H9 (cell line): Measurements from ENCODE around the gene ZBTB20. TPM values are rescaled to one million over a fixed set of nuclear protein-coding genes. Genes with fewer than 3 reads are reported as not detected.

Source experiments
- DNase-seq: peaks from one replicate; pipeline ENCODE4 v3.0.0-alpha.2; 2017
- H2AFZ ChIP-seq: one replicate; pipeline ENCODE4 v1.6.1; 2013; ENCODE audit warnings: mild to moderate bottlenecking, low read length, control low read depth, moderate library complexity
- H2AK5ac ChIP-seq: 2 replicates; pipeline ENCODE4 v1.6.1; 2013; ENCODE audit warnings: low read length, control low read depth, mixed read lengths; ENCODE audit not compliant: insufficient read length
- H2BK120ac ChIP-seq: one replicate; pipeline ENCODE4 v1.6.1; 2013; ENCODE audit warnings: low read depth, mild to moderate bottlenecking, low read length, control low read depth, inconsistent platforms; ENCODE audit not compliant: poor library complexity, severe bottlenecking
- H2BK12ac ChIP-seq: 2 replicates; pipeline ENCODE4 v1.6.1; 2013; ENCODE audit warnings: low read length, control low read depth, mixed read lengths, low read depth; ENCODE audit not compliant: insufficient read length
- H2BK15ac ChIP-seq: 2 replicates; pipeline ENCODE4 v1.6.1; 2013; ENCODE audit warnings: low read depth, low read length, control low read depth
- H2BK20ac ChIP-seq: one replicate; pipeline ENCODE4 v1.6.1; 2013; ENCODE audit warnings: low read depth, mild to moderate bottlenecking, low read length, control low read depth, inconsistent platforms; ENCODE audit not compliant: poor library complexity, severe bottlenecking
- H2BK5ac ChIP-seq: 2 replicates; pipeline ENCODE4 v1.6.1; 2013; ENCODE audit warnings: low read length, control low read depth, mixed read lengths; ENCODE audit not compliant: insufficient read length
- H3K14ac ChIP-seq: 2 replicates; pipeline ENCODE4 v1.6.1; 2013; ENCODE audit warnings: low read length, control low read depth; ENCODE audit not compliant: insufficient read depth
- H3K18ac ChIP-seq: 2 replicates; pipeline ENCODE4 v1.6.1; 2013; ENCODE audit warnings: low read depth, mild to moderate bottlenecking, mixed read lengths, low read length, control low read depth; ENCODE audit not compliant: insufficient read length
- H3K23ac ChIP-seq: 2 replicates; pipeline ENCODE4 v1.6.1; 2013; ENCODE audit warnings: low read length, control low read depth, mixed read lengths, low read depth; ENCODE audit not compliant: insufficient read length
- H3K23me2 ChIP-seq: 2 replicates; pipeline ENCODE4 v1.6.1; 2013; ENCODE audit warnings: low read depth, mild to moderate bottlenecking, mixed read lengths, low read length, control low read depth; ENCODE audit not compliant: insufficient read length, poor library complexity, severe bottlenecking
- H3K27ac ChIP-seq: 2 replicates; pipeline ENCODE4 v1.5.1; 2013; ENCODE audit warnings: low read length, control low read depth, mixed read lengths, low read depth; ENCODE audit not compliant: insufficient read length
- H3K27me3 ChIP-seq: 2 replicates; pipeline ENCODE4 v1.6.1; 2013; ENCODE audit warnings: low read length, control low read depth, inconsistent platforms; ENCODE audit not compliant: insufficient read depth
- H3K4ac ChIP-seq: 2 replicates; pipeline ENCODE4 v1.6.1; 2013; ENCODE audit warnings: low read depth, mild to moderate bottlenecking, control low read depth, inconsistent platforms, low read length, moderate library complexity
- H3K4me1 ChIP-seq: 2 replicates; pipeline ENCODE4 v1.6.1; 2013; ENCODE audit warnings: low read length, control low read depth, inconsistent platforms; ENCODE audit not compliant: insufficient read depth
- H3K4me2 ChIP-seq: 2 replicates; pipeline ENCODE4 v1.6.1; 2013; ENCODE audit warnings: low read length, control low read depth, mixed read lengths; ENCODE audit not compliant: insufficient read length, insufficient read depth
- H3K56ac ChIP-seq: 2 replicates; pipeline ENCODE4 v1.6.1; 2013; ENCODE audit warnings: low read depth, mild to moderate bottlenecking, mixed read lengths, low read length, control low read depth; ENCODE audit not compliant: insufficient read length
- H3K79me1 ChIP-seq: 2 replicates; pipeline ENCODE4 v1.6.1; 2013; ENCODE audit warnings: low read depth, mild to moderate bottlenecking, moderate library complexity, low read length, control low read depth, inconsistent platforms; ENCODE audit not compliant: insufficient read depth, poor library complexity, severe bottlenecking
- H3K79me2 ChIP-seq: 2 replicates; pipeline ENCODE4 v1.6.1; 2013; ENCODE audit warnings: low read length, control low read depth, inconsistent platforms; ENCODE audit not compliant: insufficient read depth
- H3K9ac ChIP-seq: 2 replicates; pipeline ENCODE4 v1.6.1; 2013; ENCODE audit warnings: low read length, control low read depth, mixed read lengths; ENCODE audit not compliant: insufficient read length; ENCODE audit errors: extremely low read depth
- H3K9me3 ChIP-seq: one replicate; pipeline ENCODE4 v1.6.1; 2013; ENCODE audit warnings: low read depth, low read length, inconsistent platforms; ENCODE audit not compliant: control insufficient read depth
- H3T11ph ChIP-seq: one replicate; pipeline ENCODE4 v1.6.1; 2013; ENCODE audit warnings: mild to moderate bottlenecking, low read length, control low read depth, inconsistent platforms
- H4K20me1 ChIP-seq: one replicate; pipeline ENCODE4 v1.6.1; 2013; ENCODE audit not compliant: control insufficient read depth, insufficient read length, insufficient read depth
- H4K5ac ChIP-seq: 2 replicates; pipeline ENCODE4 v1.6.1; 2013; ENCODE audit warnings: low read depth, mild to moderate bottlenecking, mixed read lengths, low read length, control low read depth; ENCODE audit not compliant: insufficient read length
- H4K8ac ChIP-seq: replicated peaks from 2 replicates; pipeline ENCODE4 v1.6.1; 2013; ENCODE audit warnings: low read length, control low read depth, mixed read lengths, low read depth; ENCODE audit not compliant: insufficient read length
- H4K91ac ChIP-seq: 2 replicates; pipeline ENCODE4 v1.6.1; 2013; ENCODE audit warnings: low read depth, mild to moderate bottlenecking, moderate library complexity, mixed read lengths, low read length, control low read depth; ENCODE audit not compliant: insufficient read length
- H3K27ac Mint-ChIP-seq, 3 experiments: 2 replicates in 2 of 3; 3 replicates in 1 of 3; pipeline ENCODE4 v1.8.0; 2020 to 2021; ENCODE audit warnings: mixed read lengths in 3 of 3, mild to moderate bottlenecking in 1 of 3, moderate library complexity in 1 of 3
- H3K27me3 Mint-ChIP-seq: 2 replicates; pipeline ENCODE4 v1.8.0; 2021; ENCODE audit warnings: low read depth, mild to moderate bottlenecking, moderate library complexity, mixed read lengths
- H3K36me3 Mint-ChIP-seq, 3 experiments: 2 replicates in 2 of 3; 3 replicates in 1 of 3; pipeline ENCODE4 v1.8.0; 2020 to 2021; ENCODE audit warnings: low read depth in 3 of 3, mixed read lengths in 3 of 3; ENCODE audit not compliant: insufficient read depth in 1 of 3
- H3K4me1 Mint-ChIP-seq, 2 experiments: 2 replicates each; pipeline ENCODE4 v1.8.0; 2020; ENCODE audit warnings: mixed read lengths in 2 of 2
- H3K4me3 Mint-ChIP-seq, 2 experiments: 2 replicates in 1 of 2; 3 replicates in 1 of 2; pipeline ENCODE4 v1.8.0; 2020 to 2021; ENCODE audit warnings: mild to moderate bottlenecking in 2 of 2, mixed read lengths in 2 of 2, moderate library complexity in 1 of 2
- H3K9me3 Mint-ChIP-seq, 2 experiments: 2 replicates in 1 of 2; 3 replicates in 1 of 2; pipeline ENCODE4 v1.8.0; 2020; ENCODE audit warnings: mild to moderate bottlenecking in 2 of 2, mixed read lengths in 2 of 2, moderate library complexity in 1 of 2
- WGBS: extraction: QIAGEN DNeasy Blood & Tissue Kit; methylation state at CpG from one replicate; pipeline ENCODE4 v1.1.7; 2013; ENCODE audit warnings: missing lambda C conversion rate, low lambda C conversion rate, mixed read lengths; ENCODE audit not compliant: insufficient read length; ENCODE audit errors: extremely low coverage; 5-methylcytosine and 5-hydroxymethylcytosine counted together
- total RNA-seq: library from RNA; stranded (reverse); gene quantifications from 2 replicates; pipeline ENCODE4 v1.2.1, GENCODE V29; 2021
- TF ChIP-seq, protein P1 (sequence below): fragments of 200-600 bp; sonication (generic); conservative IDR thresholded peaks from 3 replicates; pipeline ENCODE4 v1.8.0; 2021; ENCODE audit warnings: antibody characterized with exemption, mild to moderate bottlenecking

The ZBTB20 gene
- total RNA-seq, 1 experiment from 2014 or later, result 0.70 TPM

DNA sequence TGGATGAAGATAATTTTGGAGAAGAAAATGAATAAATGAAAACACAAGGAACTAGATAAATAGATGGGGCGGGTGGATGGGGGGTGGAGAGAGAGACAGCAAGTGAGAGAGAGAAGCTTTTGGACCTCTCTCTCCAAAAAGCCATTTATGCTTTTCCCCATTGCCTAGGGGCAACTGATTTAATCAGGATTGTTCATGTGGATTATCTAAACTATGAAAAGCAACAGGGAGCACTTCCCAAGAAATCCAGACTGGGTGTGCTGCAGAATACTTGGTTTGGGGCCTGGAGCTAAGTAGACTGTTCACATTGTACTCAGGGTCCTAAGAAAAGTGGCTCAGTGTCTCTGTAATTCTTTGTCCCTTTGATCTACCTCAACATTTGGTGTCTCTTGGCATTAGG, 486.3 kb downstream of the ZBTB20 start:
- no peak overlapping the region for H3K4me3 Mint-ChIP-seq
- Histone ChIP-seq H2BK12ac (no peak overlapping the region), H3T11ph (no peak overlapping the region), H3K9ac (no peak overlapping the region), H3K27me3 (no peaks in the 10 kb centered on the region), H3K23me2 (no peaks in the 10 kb centered on the region), H3K4ac (no peak overlapping the region), H4K8ac (no peak overlapping the region), H3K4me2 (no peak overlapping the region), H3K79me1 (no peaks in the 10 kb centered on the region), H2BK5ac (no peak overlapping the region), H2BK20ac (no peak overlapping the region), H3K4me1 (no peaks in the 10 kb centered on the region), H2BK15ac (no peak overlapping the region), H4K91ac (no peak overlapping the region), H3K18ac (no peak overlapping the region), H3K9me3 (no peaks in the 10 kb centered on the region), H3K56ac (no peak overlapping the region), H2AK5ac (no peak overlapping the region), H4K5ac (no peak overlapping the region), H3K14ac (no peak overlapping the region), H3K23ac (no peak overlapping the region), H2BK120ac (no peak overlapping the region), H2AFZ (no peak overlapping the region), H4K20me1 (no peaks in the 10 kb centered on the region), H3K79me2 (no peaks in the 10 kb centered on the region), H3K27ac (no peak overlapping the region)
- no peaks in the 10 kb centered on the region for H3K27me3 Mint-ChIP-seq
- DNase-seq, result no peak
- H3K4me1 Mint-ChIP-seq, result peaks cover 0 to 3% of the 10 kb centered on the region in 2 experiments; a peak in 1 of 4 replicates
- H3K36me3 Mint-ChIP-seq, result no peaks in the 10 kb centered on the region
- H3K9me3 Mint-ChIP-seq, result no peaks in the 10 kb centered on the region; a peak in 2 of 5 replicates
- H3K27ac Mint-ChIP-seq, result no peak overlapping the region
- TF ChIP-seq, protein P1, sequence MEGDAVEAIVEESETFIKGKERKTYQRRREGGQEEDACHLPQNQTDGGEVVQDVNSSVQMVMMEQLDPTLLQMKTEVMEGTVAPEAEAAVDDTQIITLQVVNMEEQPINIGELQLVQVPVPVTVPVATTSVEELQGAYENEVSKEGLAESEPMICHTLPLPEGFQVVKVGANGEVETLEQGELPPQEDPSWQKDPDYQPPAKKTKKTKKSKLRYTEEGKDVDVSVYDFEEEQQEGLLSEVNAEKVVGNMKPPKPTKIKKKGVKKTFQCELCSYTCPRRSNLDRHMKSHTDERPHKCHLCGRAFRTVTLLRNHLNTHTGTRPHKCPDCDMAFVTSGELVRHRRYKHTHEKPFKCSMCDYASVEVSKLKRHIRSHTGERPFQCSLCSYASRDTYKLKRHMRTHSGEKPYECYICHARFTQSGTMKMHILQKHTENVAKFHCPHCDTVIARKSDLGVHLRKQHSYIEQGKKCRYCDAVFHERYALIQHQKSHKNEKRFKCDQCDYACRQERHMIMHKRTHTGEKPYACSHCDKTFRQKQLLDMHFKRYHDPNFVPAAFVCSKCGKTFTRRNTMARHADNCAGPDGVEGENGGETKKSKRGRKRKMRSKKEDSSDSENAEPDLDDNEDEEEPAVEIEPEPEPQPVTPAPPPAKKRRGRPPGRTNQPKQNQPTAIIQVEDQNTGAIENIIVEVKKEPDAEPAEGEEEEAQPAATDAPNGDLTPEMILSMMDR, result no peak
- no CpG with 5 or more reads among the region's 1 CpG for WGBS
